AML-193 (cell line): ENCODE results near the gene BBOX1.

Experiments
- DNase-seq, 2 experiments: peaks; one replicate each; lab custom pipeline; 2025; lab: John Stamatoyannopoulos, UW

The BBOX1 gene

GRCh38 chr11:27025957-27026733, 14.5 kb upstream of the BBOX1 start:
- no peak for DNase-seq

- no peak for DNase-seq
These were observed 12.1 kb upstream of the BBOX1 start for GRCh38 chr11:27028561-27028965.

- DNase-seq: no peak
These were observed 10.6 kb upstream of the BBOX1 start for GRCh38 chr11:27029966-27030365.

GRCh38 chr11:27031754-27032153, 8.9 kb upstream of the BBOX1 start:
- DNase-seq: no peak

GRCh38 chr11:27039873-27040272, 742 bp upstream of the BBOX1 start:
- DNase-seq: no peak

GRCh38 chr11:27041141-27041899, 705 bp downstream of the BBOX1 start:
- DNase-seq: no peak

GRCh38 chr11:27046956-27047355, 6.3 kb downstream of the BBOX1 start:
- no peak for DNase-seq

GRCh38 chr11:27052668-27053067, 12.1 kb downstream of the BBOX1 start:
- no peak for DNase-seq

GRCh38 chr11:27055065-27055682, 14.6 kb downstream of the BBOX1 start:
- DNase-seq: no peak

- DNase-seq: no peak
These were observed 16.6 kb downstream of the BBOX1 start for GRCh38 chr11:27057091-27057780.

GRCh38 chr11:27058456-27058855, 17.8 kb downstream of the BBOX1 start:
- no peak for DNase-seq

- DNase-seq: no peak
These were observed 18.8 kb downstream of the BBOX1 start for GRCh38 chr11:27059431-27059830.

- DNase-seq: no peak
These were observed 20.3 kb downstream of the BBOX1 start for GRCh38 chr11:27060816-27061460.

- DNase-seq: no peak
These were observed 20.8 kb downstream of the BBOX1 start for GRCh38 chr11:27061461-27061821.

GRCh38 chr11:27064086-27064485, 23.5 kb downstream of the BBOX1 start:
- DNase-seq: no peak

GRCh38 chr11:27075192-27075591, 34.6 kb downstream of the BBOX1 start:
- DNase-seq: no peak

GRCh38 chr11:27075655-27076054, 35.0 kb downstream of the BBOX1 start:
- DNase-seq: no peak

GRCh38 chr11:27076121-27076589, 35.5 kb downstream of the BBOX1 start:
- no peak for DNase-seq

GRCh38 chr11:27081056-27081455, 40.4 kb downstream of the BBOX1 start:
- no peak for DNase-seq

- DNase-seq: no peak
These were observed 42.6 kb downstream of the BBOX1 start for GRCh38 chr11:27083241-27083640.

GRCh38 chr11:27083782-27084181, 43.2 kb downstream of the BBOX1 start:
- no peak for DNase-seq

- no peak for DNase-seq
These were observed 43.9 kb downstream of the BBOX1 start for GRCh38 chr11:27084518-27084917.
